Panc1 (cell line): ENCODE data around the gene UBE2M. TPM values are rescaled to one million over a fixed set of nuclear protein-coding genes. Genes with fewer than 3 reads are reported as not detected.

Experiments used
- ATAC-seq: fragments of 200-7000 bp; cut with Tn5 transposase; 2 replicates; pipeline ENCODE4 v1.9.1; 2020; ENCODE audit warnings: mild to moderate bottlenecking, moderate library complexity
- BruUV-seq: library from RNA; stranded (reverse); fragments of 400-500 nt; replicated peaks from 2 replicates; lab custom pipeline; 2021; lab: Mats Ljungman, UMichigan
- CTCF ChIA-PET: fragments of 300-600 bp; sonication (Branson Sonifier 250); formaldehyde crosslinking; loops from one replicate; lab custom pipeline; 2022; ENCODE audit warnings: antibody characterized with exemption; lab: Charles Lee
- POLR2A ChIA-PET: fragments of 300-600 bp; sonication (Branson Sonifier 250); formaldehyde crosslinking; loops from one replicate; lab custom pipeline; 2022; ENCODE audit warnings: antibody characterized with exemption; lab: Charles Lee
- DNase-seq: peaks from one replicate; pipeline ENCODE4 v3.0.0-alpha.2; 2010; ENCODE audit warnings: low read depth, low spot score
- H3K27ac ChIP-seq: 2 replicates; pipeline ENCODE4 v1.5.1; 2011; ENCODE audit warnings: mild to moderate bottlenecking, low read length, inconsistent platforms
- H3K27me3 ChIP-seq: fragments of 200-500 bp; sonication (Bioruptor generic); 2 replicates; pipeline ENCODE4 v1.6.0; 2014; ENCODE audit warnings: low read length, inconsistent platforms; ENCODE audit not compliant: control insufficient read depth, insufficient read depth
- H3K36me3 ChIP-seq: fragments of 200-500 bp; sonication (Bioruptor generic); 2 replicates; pipeline ENCODE4 v1.5.1; 2014; ENCODE audit warnings: inconsistent platforms, mild to moderate bottlenecking, low read length, moderate library complexity; ENCODE audit not compliant: control insufficient read depth, insufficient read depth
- H3K4me1 ChIP-seq: 2 replicates; pipeline ENCODE4 v1.5.1; 2011; ENCODE audit warnings: inconsistent platforms, mild to moderate bottlenecking, low read length, moderate library complexity; ENCODE audit not compliant: control insufficient read depth, insufficient read depth
- H3K4me3 ChIP-seq, 2 experiments: 2 replicates each; pipeline ENCODE4 v1.5.1; 2011 to 2012; ENCODE audit warnings: low read depth in 2 of 2, low read length in 2 of 2, mild to moderate bottlenecking in 2 of 2, inconsistent platforms in 1 of 2, moderate library complexity in 1 of 2
- H3K9me3 ChIP-seq: fragments of 200-500 bp; sonication (Bioruptor generic); 2 replicates; pipeline ENCODE4 v1.5.1; 2014; ENCODE audit warnings: low read depth, mild to moderate bottlenecking, inconsistent platforms, low read length, moderate library complexity; ENCODE audit not compliant: control insufficient read depth, insufficient read depth
- CTCF ChIP-seq: fragments of 450-650 bp; IDR thresholded peaks from 2 replicates; pipeline ENCODE4 v1.5.1; 2017; ENCODE audit warnings: mild to moderate bottlenecking
- POLR2AphosphoS5 ChIP-seq: IDR thresholded peaks from 2 replicates; pipeline ENCODE4 v1.6.1; 2012; ENCODE audit warnings: mild to moderate bottlenecking, low read depth, low read length, moderate library complexity
- SIN3A ChIP-seq: IDR thresholded peaks from 2 replicates; pipeline ENCODE4 v1.6.1; 2012; ENCODE audit warnings: low read depth, mild to moderate bottlenecking, low read length, moderate library complexity, borderline replicate concordance; ENCODE audit not compliant: insufficient read depth
- TCF7L2 ChIP-seq: IDR thresholded peaks from 2 replicates; pipeline ENCODE4 v1.6.1; 2011; ENCODE audit warnings: mild to moderate bottlenecking, low read depth, low read length, inconsistent platforms
- in situ Hi-C: cut with HindIII; loops from 2 replicates; pipeline ENCODE4 v1.10.0; 2016; ENCODE audit warnings: low sequenced_read_pairs, low pct_unique_long_range_greater_than_20kb
- intact Hi-C: fragments of 100-400 bp; cut with micrococcal nuclease; formaldehyde crosslinking; loops from one replicate; pipeline ENCODE4 v1.10.0; 2022; ENCODE audit not compliant: unreplicated experiment
- total RNA-seq: library from RNA; stranded (reverse); gene quantifications from one replicate; pipeline ENCODE4 v1.2.1, GENCODE V29; 2021; ENCODE audit not compliant: unreplicated experiment
- TF ChIP-seq, protein P1 (sequence below), 2 experiments: IDR thresholded peaks; 2 replicates each; pipeline ENCODE4 v1.6.1; 2011 to 2012; ENCODE audit warnings: low read depth in 2 of 2, control low read depth in 1 of 2, low read length in 1 of 2, mild to moderate bottlenecking in 1 of 2, moderate library complexity in 1 of 2; ENCODE audit not compliant: insufficient read depth in 1 of 2

UBE2M gene
- total RNA-seq, 1 experiment from 2014 or later, result 189 TPM

DNA sequence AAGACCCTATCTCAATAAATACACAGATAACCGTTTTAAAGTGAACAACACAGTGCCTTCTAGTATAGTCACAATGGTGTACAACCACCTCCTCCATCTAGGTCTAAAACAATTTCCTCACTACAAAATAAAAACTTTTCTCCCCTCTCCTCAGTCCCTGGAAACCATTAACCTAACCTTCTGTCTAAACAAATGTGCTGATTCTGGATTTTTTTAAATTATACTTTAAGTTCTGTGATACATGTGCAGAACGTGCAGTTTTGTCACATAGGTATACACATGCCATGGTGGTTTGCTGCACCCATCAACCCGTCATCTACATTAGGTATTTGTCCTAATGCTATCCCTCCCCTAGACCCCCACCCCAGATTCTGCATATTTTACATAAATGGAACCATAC is 29.0 kb downstream of the UBE2M start:
- Histone ChIP-seq H3K27ac (no peak overlapping the region), H3K9me3 (no peaks in the 10 kb centered on the region), H3K4me3 (no peak overlapping the region), H3K4me1 (no peaks in the 10 kb centered on the region), H3K27me3 (no peaks in the 10 kb centered on the region; the same call in 1 of the 2 replicates), H3K36me3 (no peaks in the 10 kb centered on the region)
- no TSS peak for BruUV-seq
- no peak for ATAC-seq
- in situ Hi-C loops, result no loop called here
- ChIA-PET CTCF (interaction anchor here (0.7 kb wide), 1 partner anchor 9 kb away, joined by 4 read pairs; no protein-coding TSS in a partner anchor), POLR2A (no interaction called here)
- TF ChIP-seq, protein P1, sequence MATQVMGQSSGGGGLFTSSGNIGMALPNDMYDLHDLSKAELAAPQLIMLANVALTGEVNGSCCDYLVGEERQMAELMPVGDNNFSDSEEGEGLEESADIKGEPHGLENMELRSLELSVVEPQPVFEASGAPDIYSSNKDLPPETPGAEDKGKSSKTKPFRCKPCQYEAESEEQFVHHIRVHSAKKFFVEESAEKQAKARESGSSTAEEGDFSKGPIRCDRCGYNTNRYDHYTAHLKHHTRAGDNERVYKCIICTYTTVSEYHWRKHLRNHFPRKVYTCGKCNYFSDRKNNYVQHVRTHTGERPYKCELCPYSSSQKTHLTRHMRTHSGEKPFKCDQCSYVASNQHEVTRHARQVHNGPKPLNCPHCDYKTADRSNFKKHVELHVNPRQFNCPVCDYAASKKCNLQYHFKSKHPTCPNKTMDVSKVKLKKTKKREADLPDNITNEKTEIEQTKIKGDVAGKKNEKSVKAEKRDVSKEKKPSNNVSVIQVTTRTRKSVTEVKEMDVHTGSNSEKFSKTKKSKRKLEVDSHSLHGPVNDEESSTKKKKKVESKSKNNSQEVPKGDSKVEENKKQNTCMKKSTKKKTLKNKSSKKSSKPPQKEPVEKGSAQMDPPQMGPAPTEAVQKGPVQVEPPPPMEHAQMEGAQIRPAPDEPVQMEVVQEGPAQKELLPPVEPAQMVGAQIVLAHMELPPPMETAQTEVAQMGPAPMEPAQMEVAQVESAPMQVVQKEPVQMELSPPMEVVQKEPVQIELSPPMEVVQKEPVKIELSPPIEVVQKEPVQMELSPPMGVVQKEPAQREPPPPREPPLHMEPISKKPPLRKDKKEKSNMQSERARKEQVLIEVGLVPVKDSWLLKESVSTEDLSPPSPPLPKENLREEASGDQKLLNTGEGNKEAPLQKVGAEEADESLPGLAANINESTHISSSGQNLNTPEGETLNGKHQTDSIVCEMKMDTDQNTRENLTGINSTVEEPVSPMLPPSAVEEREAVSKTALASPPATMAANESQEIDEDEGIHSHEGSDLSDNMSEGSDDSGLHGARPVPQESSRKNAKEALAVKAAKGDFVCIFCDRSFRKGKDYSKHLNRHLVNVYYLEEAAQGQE (IDR thresholded peaks at IDR 0.05; ENCODE audit: insufficient read depth in 1 of 2, low read depth in 2 of 2, low read length in 1 of 2), result no peak
- no peak for TF ChIP-seq CTCF
- no peak for TF ChIP-seq SIN3A
- TF ChIP-seq POLR2AphosphoS5, result no peak
- no peak for TF ChIP-seq TCF7L2
- no peak for DNase-seq
- intact Hi-C loops, result no loop called here

DNA sequence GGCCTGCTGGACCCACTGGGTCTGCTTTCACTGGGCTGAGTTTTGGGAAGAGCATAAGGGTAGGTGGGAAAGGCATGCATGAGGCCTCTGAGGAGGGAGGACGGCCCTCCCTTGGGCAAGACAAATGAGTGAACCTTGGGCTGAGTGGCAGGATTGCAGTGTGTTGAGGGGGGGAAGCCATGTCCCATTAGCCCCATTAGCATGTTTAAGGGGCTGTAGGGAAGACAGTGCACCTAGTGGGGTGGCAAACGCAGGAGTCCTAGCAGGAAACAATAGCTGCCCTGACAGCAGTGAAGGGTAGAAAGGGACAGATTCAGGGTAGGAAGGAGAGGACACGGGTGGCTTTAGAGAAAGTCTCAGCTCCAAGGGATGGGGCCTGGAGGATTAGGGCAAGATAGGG is 35.7 kb downstream of the UBE2M start:
- Histone ChIP-seq H3K4me1 (peaks cover 20% of the 10 kb centered on the region), H3K27ac (no peak overlapping the region), H3K27me3 (no peaks in the 10 kb centered on the region), H3K36me3 (no peaks in the 10 kb centered on the region; the same call in 1 of the 2 replicates), H3K9me3 (no peaks in the 10 kb centered on the region), H3K4me3 (no peak overlapping the region)
- POLR2A ChIA-PET, result no interaction called here
- TF ChIP-seq TCF7L2, result no peak
- no peak for TF ChIP-seq POLR2AphosphoS5
- TF ChIP-seq, protein P1 (IDR thresholded peaks at IDR 0.05; ENCODE audit: insufficient read depth in 1 of 2, low read depth in 2 of 2, low read length in 1 of 2), result no peak
- TF ChIP-seq SIN3A, result no peak
- TF ChIP-seq CTCF, result no peak
- in situ Hi-C loops, result no loop called here
- DNase-seq (no peak), ATAC-seq (no peak)
- BruUV-seq, result no TSS peak
- CTCF ChIA-PET, result no interaction called here
- intact Hi-C loops, result no loop called here
